HG02973 (cell line): ENCODE data around the gene PLCD3.
A peak's percentile ranks its signal among the peaks of the same experiment; 100 is the strongest.
"Not testable (repeated sequence)": the region's sequence is repeated elsewhere in the genome, so short reads cannot be mapped to it uniquely, and the experiment has no call there.

Source experiments
- ATAC-seq: cut with Tn5 transposase; IDR thresholded peaks from one replicate; pipeline ENCODE4 v1.9.1; 2021; ENCODE audit warnings: moderate library complexity; ENCODE audit not compliant: unreplicated experiment

Gene PLCD3

GRCh38 chr17:45135192-45135977 is 3.1 kb upstream of the PLCD3 start, which contains the start of gene ACBD4:
Gene ACBD4, plus strand, starts transcription at chr17:45135687. Its CDS starts 458 bp downstream, at chr17:45136145.
- peak; percentile 73 for ATAC-seq

DNA sequence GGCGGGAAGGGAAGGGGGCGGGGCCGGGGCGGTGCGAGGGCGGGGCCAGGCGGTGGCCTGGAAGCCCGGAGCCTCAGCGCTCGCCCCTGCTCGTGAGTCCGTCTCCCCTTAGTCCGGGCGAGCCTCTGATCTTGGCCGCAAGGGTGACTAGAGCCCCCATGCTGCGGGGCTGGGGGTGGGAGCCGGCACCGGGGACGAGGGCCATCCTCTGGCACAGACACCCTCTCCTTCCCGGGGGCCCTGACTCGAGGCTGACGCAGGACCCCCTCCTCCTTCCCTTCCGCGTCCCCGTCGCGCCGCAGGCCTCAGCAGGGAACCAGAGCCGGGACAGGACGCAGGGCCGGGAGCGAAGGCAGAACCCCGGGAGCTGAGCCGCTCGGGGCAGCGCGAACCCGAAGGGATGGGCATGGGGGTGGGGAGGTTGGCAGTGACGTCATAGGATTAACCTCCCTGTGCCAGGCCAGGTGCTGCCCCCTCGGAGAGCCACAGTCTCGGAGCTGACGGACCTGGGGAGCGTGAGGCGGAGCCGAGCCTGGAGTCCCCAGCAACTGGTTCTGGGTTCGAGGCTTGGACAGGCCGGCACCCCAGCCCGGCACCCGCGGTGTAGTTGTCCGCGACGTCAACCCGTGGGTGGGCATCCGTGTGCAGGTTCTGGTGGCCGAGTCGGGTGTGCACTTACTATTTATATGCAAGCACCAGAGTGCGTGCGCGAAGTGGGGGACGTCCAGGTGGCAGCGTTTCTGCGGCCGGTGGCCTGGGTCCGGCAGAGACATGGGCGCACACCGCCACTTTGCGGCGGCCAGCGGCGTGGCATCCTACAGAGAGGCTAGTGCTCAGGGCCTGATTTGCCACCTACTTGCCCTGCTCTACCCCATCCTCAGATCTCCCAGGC is 503 bp upstream of the PLCD3 start:
- no peak for ATAC-seq

DNA sequence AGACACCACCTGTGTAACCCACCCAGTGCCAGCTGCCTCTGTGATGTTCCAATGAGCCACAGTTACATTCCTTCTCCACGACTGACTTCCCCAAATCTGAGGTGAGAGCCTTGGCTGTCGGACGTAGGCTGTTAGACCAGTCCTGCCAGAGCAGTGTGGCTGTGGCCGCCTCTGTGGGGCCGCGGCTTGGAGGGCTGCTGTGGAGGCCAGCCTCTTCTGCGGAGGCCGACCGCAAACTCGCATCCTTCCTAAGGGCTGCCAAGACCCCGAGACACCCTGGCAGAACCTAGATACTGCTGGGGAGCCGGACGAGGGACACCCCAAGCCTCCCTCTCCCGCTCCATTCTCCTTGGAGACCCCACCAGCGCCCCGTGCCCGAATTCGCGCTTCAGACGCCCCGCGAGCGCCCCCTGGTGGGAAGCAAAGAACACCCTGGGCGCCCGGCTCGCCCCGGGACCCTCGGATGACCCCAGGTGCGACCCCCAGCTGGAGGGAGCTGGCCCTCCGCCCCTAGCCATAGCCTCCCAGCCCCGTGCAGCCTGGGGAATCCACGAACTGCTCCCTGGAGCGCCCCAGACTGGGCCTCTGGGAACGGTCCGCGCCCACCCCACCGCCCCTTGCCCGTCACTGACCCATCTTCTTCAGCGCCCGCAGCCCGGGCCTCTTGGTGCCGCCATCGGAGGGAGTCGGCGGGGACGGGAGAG is 547 bp downstream of the PLCD3 start:
- no peak for ATAC-seq

DNA sequence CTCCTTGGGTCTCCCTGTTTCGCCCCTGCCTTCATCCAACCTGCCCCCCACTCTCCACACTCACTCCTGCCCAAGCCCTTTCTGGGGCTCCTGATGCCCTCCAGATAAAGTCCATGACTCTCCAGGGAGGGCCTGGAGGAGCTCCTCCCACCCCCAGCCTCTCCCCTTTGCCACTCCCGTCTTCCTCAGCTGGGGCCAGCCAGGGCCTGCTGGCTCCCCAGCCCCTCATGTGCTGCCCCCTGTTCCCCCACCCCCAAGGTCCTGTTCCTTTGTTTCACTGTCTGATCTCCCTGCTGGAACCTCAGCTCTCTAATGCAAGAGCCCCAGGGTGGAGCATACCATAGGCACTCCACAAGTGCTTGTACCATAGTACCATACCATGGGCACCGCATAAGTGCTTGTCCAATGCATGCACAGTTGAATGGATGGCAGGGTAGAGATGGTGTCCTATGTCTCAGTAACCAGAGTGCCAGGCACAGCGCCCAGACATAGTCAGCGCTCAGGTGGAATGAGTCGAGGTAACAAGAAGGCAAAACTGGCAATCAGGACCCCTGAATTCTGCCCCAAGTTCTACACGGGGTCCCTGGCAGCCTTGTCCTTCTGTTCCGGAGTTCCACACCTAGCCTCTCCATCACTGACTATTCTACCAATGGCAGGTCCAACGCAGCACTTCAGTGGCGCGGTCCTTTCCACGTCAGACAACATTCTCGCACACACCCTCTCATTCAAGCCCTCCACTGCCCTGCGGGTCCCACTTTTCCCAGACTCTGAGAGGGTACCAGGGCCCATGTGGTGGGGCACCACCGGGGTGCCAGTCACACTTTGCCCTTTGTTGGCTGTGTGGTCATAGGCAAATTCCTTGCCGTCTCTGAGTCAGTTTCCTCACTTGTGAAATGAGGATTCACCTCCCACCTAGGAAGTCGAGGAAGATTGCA is 1.4 kb downstream of the PLCD3 start:
- no peak for ATAC-seq

GRCh38 chr17:45129940-45130680 is 2.2 kb downstream of the PLCD3 start:
- no peak for ATAC-seq

DNA sequence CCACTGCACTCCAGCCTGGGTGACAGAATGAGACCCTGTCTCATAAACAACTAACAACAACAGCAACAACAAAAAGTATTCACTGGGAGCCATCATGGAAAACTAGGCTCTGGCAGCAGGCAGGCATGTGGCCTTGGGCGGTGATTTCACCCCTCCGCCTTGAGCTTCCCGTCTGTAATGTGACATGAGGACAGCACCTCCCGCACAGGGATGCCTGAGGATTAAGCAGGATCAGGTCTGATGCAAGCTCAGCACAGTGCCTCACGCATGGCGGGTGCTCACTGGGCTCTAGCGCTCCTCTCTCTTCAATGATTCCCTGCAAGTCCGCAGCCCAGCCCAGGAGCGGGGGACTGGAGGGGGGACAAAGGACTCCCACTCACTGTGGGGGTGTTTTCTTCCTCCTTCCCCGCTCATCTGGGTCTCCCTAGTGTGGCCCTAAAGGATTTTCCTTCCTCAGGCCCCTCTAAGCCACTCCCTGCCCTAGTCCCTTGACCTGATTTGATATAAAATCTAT is 2.8 kb downstream of the PLCD3 start:
- ATAC-seq, result no peak

DNA sequence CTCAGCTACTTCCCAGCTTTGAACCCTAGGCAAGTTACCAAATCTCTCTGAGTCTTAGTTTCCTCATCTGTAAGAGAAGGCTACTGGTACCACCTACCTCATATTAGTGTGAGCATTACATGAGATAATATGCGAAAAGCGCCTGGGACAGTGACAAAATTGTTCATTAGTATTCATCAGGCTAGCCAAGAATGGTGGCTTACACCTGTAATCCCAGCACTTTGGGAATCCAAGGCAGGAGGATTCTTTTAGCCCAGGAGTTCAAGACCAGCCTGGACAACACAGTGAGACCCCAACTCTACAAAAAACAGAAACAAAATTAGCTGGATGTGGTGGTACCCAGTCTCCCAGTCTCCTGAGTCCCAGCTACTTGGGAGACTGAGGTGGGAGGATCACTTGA is 3.3 kb downstream of the PLCD3 start:
- no peak for ATAC-seq

GRCh38 chr17:45128331-45128730 is 4.0 kb downstream of the PLCD3 start:
- ATAC-seq, result no peak

DNA sequence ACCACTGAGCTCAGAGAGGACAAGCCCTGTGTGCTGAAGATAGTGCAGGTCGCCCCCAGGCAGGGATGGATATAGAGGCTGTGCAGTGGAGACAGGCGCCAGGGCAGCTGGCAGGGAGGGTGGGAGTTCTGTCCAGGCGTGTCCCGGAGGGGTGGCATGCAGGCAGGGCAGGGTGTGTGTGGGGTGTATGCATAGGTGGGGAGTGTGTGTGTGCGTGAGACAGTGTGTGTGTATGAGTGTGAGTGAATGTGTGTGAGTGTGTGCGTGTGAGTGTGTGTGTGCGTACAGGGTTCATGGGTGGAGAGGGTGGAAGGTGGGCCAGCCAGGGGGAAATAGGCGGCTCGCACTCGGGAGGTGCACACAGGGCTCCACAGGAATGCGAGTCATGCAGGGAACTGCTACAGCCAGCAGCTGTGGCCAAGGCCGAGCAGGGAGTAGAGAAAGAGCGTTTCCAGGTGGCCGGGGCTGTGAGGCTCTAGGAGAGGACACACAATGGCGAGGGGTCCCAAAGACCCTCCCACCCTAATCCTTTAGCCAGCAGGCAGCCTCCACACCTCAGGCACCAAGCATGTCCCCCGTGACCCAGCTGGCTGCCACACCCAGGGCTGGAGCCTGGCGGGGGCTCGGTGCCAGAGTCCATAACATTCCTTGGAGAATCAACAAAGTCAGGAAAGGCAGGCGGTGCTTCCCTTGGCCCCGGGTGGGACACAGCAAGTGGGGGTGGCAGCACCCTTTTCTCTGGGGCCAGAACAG is 4.6 kb downstream of the PLCD3 start:
- no peak for ATAC-seq

DNA sequence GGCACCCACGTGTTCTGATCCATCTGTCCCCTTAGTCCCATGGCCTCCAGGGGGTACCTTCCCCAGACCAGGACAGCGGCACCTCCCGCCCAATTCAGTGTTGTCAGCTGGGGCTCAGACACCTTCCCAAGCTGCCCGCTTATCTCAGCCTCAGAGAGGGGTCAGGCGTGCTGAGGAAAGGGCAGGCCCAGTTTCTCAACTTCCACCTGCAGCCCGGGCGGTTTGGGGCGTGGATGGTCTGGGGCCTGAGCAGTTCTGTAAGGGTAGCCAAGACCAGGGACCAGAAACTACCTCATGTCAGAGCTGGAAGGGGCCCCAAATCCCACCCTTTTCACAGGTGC is 5.1 kb downstream of the PLCD3 start:
- no peak for ATAC-seq

GRCh38 chr17:45125509-45125908 is 6.8 kb downstream of the PLCD3 start:
- ATAC-seq, result no peak

GRCh38 chr17:45124797-45125122 is 7.6 kb downstream of the PLCD3 start:
- not testable (repeated sequence) for ATAC-seq

GRCh38 chr17:45123930-45124796 is 8.2 kb downstream of the PLCD3 start:
- ATAC-seq, result no peak

DNA sequence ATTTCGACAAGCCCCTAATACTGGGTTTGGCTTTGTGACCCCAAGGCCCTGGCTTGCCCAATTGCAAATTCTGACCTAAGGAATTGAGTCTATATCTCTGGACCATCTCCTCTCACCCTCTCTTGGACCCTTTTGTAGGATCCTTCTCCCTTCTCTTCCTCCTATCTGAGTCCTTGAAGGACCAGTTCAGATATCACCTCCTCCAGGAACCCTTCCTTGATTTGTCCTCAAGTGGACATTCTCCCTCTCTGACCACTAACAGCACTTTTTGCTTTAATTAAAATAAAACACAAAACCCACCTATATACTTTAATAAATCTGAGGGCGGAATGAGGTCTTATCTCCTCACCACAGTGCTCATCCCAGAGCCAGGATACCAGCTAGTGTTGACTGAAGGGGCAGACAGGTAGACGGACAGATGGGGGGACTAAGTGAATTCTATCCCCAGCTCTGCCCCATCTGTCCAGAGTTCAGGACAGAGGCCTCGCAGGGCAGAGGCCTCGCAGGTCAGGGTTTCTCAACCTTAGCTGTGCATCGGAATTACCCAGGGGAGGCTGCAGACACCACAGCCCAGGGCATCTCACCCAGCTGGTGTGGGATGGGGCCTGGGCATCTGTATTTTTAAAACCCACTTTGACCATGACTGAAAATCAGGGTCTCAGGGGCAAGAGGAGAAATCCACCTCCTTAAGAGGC is 9.1 kb downstream of the PLCD3 start:
- ATAC-seq, result no peak

GRCh38 chr17:45121055-45121454 is 11.3 kb downstream of the PLCD3 start:
- no peak for ATAC-seq

DNA sequence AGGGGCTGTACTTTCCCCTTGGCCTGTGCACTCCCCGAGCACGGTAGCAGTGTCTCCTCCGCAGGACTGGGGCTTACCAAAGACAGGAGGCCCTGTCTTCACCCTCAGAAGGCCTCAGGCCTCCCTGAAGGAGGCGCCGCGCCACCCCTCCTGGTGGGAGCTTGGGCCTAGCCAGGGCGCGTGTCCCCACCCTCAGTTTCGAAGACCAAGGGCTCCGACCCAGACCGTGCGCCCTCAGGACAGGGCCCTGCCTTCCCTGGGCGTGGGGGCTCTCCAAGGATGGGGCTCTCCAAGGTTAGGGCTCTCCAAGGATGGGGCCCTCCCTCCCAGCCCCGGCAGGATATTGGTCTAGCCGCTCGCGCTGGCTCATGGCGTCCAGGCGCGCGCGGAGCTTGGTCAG is 11.8 kb downstream of the PLCD3 start:
- no peak for ATAC-seq

DNA sequence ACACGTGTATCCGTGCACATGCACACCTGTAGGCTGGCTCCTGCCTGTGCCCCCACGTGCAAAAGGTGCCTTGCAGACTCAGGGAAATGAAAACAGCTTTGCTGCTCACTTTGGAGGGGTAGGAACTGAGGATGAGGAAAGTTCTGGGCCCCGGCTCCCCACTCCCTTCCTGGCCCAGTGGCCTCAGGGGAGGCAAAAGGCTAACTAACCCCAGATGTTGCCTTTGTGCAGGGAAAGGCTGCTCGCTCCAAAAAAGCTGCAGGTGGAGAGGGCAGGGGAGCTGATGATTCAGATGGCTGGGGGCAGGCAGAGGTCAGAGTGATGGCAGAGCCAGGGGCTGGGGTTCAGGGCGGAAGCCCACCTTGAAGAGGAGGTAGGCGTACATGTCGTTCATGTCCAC is 12.4 kb downstream of the PLCD3 start:
- no peak for ATAC-seq
